Effector CD4-positive, alpha-beta T cell (primary cell): ENCODE data around the gene NET1.
A peak's percentile ranks its signal among the peaks of the same experiment; 100 is the strongest.
"Not testable (repeated sequence)": the region's sequence is repeated elsewhere in the genome, so short reads cannot be mapped to it uniquely, and the experiment has no call there.

Source experiments
- DNase-seq: peaks from one replicate; pipeline ENCODE4 v3.0.0-alpha.2; 2020
- total RNA-seq: gene quantifications from one replicate; lab custom pipeline; 2026; lab: John Stamatoyannopoulos, UW

Gene NET1, protein sequence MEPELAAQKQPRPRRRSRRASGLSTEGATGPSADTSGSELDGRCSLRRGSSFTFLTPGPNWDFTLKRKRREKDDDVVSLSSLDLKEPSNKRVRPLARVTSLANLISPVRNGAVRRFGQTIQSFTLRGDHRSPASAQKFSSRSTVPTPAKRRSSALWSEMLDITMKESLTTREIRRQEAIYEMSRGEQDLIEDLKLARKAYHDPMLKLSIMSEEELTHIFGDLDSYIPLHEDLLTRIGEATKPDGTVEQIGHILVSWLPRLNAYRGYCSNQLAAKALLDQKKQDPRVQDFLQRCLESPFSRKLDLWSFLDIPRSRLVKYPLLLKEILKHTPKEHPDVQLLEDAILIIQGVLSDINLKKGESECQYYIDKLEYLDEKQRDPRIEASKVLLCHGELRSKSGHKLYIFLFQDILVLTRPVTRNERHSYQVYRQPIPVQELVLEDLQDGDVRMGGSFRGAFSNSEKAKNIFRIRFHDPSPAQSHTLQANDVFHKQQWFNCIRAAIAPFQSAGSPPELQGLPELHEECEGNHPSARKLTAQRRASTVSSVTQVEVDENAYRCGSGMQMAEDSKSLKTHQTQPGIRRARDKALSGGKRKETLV
- 29.8 reads per million, percentile 56 among the genes with 10 or more reads in this experiment for total RNA-seq

DNA sequence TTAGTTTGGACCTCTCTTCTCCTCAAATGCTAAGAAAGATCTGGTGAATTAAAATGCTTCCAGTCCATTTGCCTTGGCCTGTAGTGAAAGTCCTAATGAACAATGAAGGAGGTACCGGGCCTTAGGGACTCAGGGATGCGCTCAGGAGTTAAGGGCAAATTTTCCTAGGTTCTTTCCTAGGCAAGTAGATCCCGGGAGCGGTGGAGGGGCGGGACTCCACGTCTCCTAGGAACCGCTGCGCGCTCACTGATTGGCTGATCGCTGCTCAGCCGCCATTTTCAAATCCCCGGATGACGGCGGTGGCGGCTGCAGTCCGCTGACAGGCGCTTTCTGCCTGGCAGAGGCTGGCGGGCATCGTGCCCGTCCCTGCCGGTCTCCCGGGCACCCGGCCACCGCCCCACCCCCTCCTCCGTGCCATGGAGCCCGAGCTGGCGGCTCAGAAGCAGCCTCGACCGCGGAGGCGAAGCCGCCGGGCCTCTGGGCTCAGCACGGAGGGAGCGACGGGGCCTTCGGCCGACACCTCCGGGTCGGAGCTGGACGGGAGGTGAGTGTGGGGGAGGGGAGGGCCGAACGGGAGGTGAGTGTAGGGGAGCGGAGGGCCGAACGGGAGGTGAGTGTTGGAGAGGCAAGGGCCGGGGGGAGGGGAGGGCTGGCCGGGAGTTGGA is at the start of gene NET1:
Gene NET1 (plus strand): TSS at position 281 of the 665 bp plus-strand sequence. CDS start 136 bp downstream, at position 417.
- DNase-seq: peak; percentile 21

DNA sequence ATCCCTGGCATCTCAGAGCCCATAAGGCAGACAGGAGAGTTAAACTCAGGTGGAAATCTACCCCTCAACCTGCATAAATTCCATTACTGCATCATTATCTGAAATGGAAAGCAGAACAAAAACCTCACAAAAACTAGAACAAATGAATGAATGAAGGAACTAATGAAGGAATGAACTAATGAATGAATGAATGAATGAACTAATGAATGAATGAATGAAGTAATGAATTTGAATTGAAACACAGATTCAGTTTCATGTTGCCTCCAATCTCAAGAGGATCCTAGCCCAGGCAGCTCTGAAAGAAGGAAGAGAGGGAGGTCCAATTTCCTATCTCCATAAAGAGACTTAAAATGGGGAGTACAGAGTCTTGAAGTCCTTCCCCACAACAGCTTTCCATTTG is 49.5 kb upstream of the NET1 start:
- DNase-seq: no peak

DNA sequence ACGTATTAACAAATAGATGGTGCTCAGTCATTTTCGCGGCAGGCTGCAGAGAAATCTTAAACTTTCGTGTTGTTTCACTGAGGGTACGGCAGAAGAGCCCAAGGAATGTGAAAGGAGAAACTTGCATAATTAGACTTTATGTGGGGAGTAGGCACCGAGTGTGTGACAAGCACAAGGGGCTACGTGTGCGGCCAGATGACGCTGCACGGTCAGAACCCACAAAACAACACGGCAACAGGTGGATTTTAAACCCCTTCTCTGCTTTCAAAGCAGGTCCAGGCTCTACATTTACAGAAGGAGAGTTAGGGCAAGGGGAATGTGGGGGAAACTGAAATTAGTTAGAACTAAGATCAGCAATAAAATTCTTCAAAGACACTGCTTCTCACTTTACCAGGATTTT is 48.0 kb upstream of the NET1 start:
- DNase-seq: no peak

DNA sequence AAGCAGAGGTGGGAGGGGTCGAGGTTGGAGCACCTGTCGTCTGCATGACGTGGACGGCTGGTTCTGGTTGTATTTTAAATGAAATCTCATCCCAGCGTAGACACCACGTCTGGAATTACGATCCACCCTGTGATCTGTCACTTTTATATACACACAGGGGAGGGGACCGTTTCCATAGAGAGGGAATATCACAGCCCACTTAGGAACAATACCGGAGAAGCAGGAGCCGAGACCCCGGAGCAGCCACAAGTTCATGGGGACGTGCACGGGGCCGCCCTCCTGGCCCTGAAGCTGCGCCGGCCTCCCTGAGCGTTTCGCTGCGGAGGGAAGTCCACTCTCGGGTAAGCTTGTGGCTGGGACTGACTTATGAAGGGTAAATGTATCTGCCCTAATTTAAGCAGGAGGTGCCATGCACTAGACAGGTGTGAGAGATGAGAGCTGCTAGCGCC is 47.4 kb upstream of the NET1 start, which contains the start of gene UCN3:
Gene UCN3 (plus strand): TSS at position 77 of the 449 bp plus-strand sequence. CDS start 8,755 bp downstream, outside the sequence.
- DNase-seq: no peak

DNA sequence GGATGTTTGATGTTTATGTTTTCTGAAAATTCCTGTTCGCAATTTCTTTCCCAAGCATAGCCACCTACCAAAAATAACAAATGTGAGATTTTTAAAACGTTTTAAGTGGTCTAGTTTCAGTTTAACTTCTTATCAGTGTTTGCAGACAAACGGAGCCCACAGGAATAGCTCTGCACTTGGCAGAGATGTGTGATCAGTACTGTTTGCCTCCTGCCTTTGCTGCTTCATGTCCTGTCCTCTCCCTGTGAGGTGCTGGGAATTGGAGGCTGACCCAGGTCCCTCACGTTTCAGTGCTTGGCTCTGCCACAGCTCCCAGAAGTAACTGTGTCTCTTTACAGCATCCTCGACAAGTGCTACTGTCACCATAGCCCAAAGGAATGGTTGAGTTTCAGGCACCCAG is 46.4 kb upstream of the NET1 start:
- no peak for DNase-seq

DNA sequence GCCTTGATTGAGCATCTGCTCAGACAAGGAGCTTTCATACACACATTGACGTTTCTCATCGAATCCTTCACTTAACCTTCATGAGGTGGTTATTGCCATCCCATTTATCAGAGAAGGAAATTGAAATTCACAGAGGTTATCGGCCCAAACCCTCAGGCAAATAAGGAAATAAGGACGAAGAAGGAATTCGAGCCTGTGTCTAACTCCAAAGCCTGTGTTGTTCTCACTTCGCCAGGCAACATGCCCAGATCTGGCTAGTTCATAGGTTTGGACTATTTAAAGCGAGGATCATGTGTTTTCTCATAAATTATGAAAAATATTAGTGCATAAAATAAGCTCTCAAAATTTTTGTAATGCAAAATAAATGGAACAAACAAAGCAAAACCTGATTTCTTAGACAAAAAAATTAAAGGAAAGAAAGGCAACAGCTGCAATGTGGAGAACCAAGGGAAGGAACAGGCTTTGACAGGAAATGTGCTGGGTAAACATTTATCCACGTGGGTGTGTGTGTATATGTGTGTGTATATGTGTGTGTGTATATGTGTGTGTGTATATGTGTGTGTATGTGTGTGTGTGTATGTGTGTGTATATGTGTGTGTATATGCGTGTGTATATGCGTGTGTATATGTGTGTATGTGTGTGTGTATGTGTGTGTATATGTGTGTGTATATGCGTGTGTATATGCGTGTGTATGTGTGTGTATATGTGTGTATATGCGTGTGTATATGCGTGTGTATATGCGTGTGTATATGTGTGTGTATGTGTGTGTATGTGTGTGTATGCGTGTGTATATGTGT is 42.8 kb upstream of the NET1 start:
- DNase-seq: no peak

DNA sequence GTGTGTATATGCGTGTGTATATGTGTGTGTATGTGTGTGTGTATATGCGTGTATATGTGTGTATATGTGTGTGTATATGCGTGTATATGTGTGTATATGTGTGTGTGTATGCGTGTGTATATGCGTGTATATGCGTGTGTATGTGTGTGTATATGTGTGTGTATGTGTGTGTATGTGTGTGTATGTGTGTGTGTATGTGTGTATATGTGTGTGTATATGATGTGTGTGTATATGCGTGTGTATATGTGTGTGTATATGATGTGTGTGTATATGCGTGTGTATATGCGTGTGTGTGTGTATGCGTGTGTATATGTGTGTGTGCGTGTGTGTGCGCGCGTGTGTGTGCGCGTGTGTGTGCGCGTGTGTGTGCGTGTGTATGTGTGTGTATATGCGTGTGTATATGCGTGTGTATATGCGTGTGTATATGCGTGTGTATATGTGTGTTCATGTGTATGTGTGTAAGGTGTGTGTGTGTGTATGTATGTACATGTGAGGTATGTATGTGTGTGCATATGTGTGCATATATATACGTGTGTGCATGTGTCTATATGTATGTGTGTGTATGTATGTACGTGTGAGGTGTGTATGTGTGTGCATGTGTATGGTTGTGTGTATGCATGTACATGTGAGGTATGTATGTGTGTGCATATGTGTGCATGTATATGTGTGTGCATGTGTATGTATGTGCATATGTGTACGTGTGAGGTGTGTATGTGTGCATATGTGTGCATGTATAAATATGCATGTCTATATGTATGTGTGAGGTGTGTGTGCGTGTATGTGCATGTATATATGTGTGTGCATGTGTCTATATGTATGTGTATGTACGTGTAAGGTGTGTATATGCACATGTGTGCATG is 41.6 kb upstream of the NET1 start:
- DNase-seq: no peak

DNA sequence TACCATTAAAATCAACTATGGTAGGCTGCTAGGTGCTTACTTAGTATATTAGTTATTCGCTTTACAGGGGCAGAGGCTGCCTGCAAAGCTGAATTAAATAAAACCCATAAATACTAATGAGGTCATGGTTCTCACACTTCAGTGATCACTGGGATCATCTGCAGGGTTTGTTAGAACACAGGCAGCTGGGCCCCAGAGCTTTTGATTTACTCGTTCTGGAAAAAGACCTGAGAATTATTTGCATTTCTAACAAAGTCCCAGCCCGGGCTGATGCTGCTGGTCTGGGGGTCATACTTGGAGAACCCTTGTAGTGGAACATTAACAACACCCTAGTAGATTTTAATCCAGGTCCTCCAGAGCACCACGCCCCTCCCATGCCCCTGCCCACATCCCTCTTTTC is 39.0 kb upstream of the NET1 start:
- DNase-seq: no peak

DNA sequence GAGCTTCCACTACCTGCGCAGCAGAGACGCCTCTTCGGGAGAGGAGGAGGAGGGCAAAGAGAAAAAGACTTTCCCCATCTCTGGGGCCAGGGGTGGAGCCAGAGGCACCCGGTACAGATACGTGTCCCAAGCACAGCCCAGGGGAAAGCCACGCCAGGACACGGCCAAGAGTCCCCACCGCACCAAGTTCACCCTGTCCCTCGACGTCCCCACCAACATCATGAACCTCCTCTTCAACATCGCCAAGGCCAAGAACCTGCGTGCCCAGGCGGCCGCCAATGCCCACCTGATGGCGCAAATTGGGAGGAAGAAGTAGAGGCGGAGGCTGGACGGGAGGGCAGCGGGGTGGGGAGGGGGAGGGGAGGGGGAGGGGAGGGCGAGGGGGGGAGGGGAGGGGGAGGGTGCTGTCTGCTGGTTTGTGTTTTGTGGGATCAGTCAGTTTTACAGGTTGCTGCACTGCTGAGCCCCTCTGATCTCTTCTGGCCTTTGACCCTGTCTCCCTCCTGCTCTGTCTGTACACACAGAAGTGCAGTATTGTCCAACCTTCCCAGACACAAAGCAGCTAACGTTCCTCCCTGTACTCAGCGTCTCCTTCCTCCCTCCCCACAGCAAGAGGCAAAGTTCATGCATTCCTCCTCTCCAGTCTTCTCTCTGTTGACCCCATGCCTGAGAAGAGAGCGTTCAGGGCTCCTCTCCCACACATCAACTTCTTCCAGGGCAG is 38.3 kb upstream of the NET1 start:
- no peak for DNase-seq

DNA sequence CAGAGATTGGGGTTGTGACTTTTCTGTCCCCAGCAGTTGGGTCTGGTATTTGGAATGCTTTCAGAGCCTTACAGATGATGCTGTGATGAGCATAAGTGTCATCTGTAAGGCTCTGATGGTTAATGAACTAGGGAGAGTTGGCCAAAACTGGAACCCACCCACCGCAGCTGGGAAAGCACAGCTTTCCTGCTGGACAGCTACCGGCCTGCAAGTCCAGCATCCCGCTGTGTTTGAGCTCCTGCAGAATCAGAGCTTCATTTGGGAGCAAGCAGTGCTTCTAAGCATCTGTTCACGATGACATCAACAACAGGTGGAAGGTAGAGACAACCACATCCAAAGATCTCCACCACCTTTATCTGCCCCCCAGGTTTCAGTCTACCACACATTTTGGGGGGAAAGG is 35.9 kb upstream of the NET1 start:
- DNase-seq: no peak

DNA sequence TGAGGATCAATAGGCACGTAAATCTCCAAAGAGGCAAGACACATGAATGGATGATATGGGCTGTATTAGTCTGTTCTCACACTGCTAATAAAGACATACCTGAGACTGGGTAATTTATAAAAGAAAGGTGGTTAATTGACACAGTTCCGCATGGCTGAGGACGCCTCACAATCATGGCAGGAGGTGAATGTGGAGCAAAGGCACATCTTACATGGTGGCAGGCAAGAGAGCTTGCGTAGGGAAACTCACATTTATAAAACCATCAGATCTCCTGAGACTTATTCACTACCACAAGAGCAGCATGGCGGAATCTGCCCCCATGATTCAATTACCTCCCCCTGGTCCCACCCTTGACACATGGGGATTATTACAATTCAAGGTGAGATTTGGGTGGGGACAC is 33.2 kb upstream of the NET1 start:
- not testable (repeated sequence) for DNase-seq

DNA sequence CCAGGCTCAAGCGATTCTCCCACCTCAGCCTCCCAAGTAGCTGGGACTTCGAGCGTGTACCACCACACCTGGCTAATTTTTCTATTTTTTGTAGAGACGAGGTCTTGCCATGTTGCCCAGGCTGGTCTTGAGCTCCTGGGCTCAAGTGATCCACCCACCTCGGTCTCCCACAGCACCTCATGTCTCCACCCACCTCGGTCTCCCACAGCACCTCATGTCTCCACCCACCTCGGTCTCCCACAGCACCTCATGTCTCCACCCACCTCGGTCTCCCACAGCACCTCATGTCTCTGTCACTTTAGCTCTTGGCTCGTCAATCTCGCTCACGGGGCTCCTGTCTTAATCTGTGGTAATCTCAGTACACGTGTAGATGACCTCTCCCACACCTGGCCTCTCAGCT is 32.0 kb upstream of the NET1 start:
- not testable (repeated sequence) for DNase-seq

DNA sequence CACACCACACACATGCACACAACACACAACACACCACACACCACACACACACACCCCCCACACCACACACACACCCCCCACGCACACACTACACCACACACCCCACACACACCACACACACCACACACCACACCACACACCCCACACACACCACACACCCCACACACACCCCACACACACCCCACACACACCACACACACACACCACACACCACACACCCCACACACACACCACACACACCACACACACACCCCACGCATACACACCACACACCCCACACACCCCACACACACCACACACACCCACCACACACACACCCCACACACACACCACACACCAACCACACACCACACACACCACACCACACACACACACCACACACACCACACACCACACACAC is 31.2 kb upstream of the NET1 start:
- no peak for DNase-seq

DNA sequence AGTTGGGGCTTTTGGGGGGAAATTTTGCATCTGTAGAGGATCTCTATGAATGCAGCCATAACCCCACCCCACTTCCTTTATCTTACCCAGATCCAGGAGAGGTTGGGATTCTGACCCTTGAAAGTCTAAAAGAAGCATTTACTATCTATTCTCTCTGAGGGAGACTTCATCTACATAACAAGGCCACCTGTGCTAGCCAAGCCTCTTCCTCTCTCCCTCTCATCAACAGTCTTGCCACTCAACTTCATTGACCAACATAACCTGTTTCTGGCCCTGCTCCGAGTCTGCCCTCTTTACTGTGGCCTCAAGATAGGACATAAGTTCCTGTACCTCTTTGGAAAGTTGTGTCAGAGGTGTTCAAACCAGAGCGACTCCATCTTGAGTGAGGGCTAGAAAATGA is 27.1 kb upstream of the NET1 start:
- DNase-seq: no peak

DNA sequence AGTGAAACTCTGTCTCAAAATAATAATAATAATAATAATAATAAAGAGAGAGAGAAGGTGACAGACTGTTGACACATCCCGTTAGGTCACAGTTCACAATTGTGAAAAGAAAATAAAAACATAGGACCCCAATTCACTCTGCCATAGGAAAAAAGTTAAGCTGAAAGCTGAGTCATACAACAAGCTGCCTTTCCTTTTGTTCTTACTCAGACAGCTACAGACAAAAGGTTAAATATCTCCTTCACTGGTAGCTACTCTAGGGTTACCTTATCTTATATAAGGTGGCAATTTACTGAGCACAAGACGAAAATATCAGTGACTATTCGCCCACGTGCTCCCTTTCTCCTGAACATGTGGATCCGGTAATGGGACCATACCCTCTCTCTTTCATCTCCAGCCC is 25.2 kb upstream of the NET1 start:
- no peak for DNase-seq

DNA sequence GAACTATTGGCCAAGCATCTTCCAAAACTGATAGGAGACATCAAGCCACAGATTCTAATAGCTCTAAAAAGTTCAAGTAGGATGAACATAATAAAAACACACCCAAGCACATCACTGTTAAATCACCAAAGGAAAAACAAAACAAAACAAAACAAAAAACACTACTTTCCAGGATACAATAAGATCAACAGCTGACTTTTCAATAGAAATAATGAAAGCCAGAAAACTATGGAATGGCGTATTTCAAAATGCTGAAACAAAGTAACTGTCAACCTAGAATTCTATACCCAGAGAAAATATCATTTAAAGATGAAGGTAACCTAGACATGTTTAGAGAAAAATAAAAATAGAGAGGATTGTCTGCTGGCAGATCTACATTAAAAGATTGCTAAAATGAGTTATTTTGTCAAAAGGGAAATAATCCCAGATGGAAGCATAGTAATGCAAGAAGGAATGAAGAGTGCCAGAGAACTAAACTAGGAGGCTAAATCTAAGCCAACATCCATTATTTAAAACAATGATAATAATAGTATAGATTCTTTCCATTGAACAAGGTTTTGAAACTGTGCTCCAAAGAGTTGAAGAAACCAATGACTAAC is 21.7 kb upstream of the NET1 start:
- no peak for DNase-seq

DNA sequence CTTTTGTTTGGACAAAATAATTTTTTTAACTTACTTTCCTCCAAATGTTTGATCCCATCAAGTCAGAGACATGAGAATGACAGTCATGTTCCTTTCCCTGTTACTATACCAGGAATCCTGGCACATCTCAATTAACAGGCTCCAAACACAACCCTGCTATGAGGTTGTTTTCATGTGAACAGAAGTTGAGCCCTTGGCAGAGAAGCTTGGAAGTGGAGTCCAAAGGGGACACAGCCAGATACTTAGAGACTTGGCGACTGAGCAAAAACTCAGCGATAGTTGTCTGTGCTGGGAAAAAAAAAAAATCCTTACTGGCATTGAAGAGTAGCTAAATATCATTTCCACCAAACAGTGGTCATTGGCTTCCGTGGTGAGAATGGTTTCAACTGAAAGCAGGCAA is 20.6 kb upstream of the NET1 start:
- no peak for DNase-seq

DNA sequence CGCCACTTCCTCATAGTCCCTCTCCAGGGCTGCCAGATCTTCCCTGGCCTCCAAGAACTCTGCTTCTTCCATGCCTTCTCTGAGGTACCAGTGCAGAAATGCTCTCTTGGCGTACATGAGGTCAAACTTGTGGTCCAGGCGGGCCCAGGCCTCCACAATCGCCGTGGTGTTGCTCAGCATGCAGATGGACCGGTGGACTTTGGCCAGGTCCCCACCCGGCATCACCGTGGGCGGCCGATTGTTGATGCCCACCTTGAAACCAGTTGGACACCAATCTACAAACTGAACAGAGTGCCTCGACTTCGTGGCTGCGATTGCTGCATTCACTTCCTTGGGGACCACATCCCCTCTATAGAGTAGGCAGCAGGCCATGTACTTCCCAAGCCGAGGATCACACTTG is 18.8 kb upstream of the NET1 start:
- no peak for DNase-seq

DNA sequence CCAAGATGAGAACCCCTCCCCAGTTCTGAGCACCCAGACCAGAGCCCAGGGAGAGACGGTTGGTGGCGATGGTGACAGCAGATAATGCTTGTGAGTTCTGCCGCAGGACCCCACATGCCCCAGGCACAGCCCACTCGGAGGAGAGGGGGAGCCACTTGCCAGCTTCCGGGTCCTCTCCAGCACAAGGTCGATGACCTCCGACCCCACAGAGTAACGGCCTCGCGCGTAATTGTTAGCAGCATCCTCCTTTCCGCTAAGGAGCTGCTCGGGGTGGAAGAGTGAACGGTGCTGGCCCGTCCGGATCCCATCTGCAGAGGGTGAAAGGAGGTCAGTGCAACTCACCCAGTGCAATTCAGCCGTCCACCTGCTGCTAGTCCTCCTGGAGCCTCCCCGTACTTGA is 17.2 kb upstream of the NET1 start:
- no peak for DNase-seq

DNA sequence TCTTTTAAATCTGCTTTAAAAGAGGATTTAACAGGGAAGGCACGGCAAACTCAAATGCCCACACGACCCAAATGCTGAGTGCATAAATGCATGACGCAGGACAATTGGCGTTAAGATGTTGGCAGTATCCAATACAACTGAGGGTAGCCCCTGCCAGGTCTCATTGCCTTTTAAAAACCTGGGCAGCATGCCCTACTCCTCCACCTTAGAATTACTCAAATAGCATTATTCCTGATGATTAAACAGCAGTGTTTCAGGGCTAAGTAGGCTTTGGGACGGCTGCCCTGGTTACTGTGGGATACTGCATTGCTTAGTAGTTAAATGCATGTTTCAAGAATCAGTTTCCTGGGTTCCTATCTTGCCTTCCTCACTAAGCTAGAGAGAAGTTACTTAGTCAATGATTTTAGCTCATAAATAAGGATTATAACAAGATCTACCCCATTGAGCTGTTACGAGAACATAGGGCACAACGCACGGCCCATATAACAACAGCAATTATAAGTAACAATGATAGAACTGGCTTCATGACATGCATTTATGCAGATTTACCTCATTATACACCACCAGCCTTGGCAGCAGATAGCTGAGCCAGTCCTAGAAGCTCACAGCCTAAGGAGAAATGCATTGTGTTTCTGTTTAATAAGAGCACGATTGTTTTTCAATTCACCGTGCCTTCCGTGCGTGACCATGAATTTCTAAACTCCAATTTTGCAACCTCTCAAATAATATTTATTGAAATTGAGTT is 15.6 kb upstream of the NET1 start:
- DNase-seq: no peak
